ENCODE results near the gene ATP12A. TPM values are rescaled to one million over a fixed set of nuclear protein-coding genes. Genes with fewer than 3 reads are reported as not detected.

Gene ATP12A
- total RNA-seq, 2 experiments from 2014 or later = 0.07 to 0.10 TPM

Other genes starting within 250 kb of the ATP12A start
- gene PARP4, start 167.6 kb upstream of the ATP12A start, total RNA-seq = 10 to 100 TPM; 20.7 to 22.2 TPM
- gene RNF17, start 83.8 kb downstream of the ATP12A start, total RNA-seq = not detected

Measured in activated CD4-positive, alpha-beta memory T cell treated with anti-CD3 and anti-CD28 coated beads for 36 hours (primary cell).